Cortex of kidney (tissue), 1 donor: ENCODE measurements around the gene ZBTB49.
"Not testable (repeated sequence)": the region's sequence is repeated elsewhere in the genome, so short reads cannot be mapped to it uniquely, and the experiment has no call there.

Source experiments
- DNase-seq: peaks from one replicate; lab custom pipeline; 2025; lab: John Stamatoyannopoulos, UW

Gene ZBTB49

DNA sequence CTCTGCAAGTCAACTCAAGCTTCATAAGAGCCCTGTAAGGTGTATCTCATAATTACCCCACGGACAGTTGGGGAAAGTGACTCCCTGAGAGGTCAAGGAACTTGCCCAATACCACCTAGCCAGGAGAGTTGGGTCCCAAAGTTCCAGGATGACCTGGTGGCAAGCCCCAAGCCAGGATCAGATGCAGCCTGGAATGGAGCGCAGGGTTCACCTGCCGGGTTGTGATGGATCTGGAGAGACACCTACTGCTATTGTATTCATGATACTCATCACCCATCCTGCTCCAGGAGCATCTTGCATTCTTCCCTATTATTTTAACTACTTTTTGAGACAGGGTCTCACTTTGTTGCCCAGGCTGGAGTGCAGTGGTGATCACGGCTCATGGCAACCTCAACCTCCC is 36.1 kb downstream of the ZBTB49 start:
- no peak for DNase-seq

DNA sequence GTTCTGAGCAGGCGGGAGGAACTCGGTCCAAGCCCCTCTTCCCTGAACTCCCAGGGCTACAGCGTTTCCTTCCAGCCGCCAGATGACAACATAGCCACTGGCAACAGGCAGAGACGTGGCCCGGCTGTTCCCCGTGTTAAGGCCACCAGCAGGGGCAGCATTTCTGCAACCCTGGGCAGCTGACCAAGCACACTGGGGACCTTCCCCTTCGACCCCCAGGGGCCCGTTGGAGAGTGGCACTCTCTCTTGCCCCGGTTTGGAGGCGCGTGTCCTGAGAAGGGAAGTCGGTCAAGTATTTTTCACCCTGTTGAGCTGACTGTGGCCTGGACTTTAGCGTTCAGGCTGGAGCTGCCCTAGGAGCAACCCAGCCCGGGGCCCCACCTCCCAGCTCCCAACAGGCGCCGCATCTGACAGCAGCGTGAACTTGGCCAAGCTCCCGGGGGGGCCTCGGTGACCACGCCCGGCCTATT is 37.6 kb downstream of the ZBTB49 start:
- DNase-seq: no peak

GRCh38 chr4:4328206-4328605 is 38.2 kb downstream of the ZBTB49 start:
- DNase-seq: no peak

- DNase-seq: no peak
Observed at GRCh38 chr4:4328840-4329239, 38.8 kb downstream of the ZBTB49 start.

- no peak for DNase-seq
Observed at GRCh38 chr4:4329496-4329895, 39.4 kb downstream of the ZBTB49 start.

- DNase-seq: no peak
Observed at GRCh38 chr4:4330794-4331193, 40.7 kb downstream of the ZBTB49 start.

GRCh38 chr4:4332529-4332928 is 42.5 kb downstream of the ZBTB49 start:
- DNase-seq: no peak

DNA sequence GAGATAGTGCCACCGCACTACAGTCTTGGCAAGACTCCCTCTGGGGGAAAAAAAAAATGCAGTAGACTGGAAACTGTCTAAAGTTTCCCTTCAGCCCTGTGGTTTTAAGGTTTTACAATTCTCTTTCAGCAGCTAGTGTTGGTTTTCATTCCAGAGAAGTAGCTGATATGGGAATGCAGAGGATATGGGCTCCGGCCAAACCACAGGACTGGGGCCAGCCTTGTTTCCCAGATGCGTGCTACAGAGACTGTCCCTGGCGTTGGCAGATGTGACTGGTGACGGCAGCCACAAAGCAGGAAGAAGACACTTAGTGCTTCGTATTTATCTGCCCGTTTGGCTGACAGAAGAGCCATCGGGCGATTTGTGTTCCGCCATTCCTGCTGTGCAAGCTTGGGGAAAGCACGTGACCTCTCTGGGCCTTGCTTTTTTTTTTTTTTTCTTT is 43.2 kb downstream of the ZBTB49 start:
- no peak for DNase-seq

DNA sequence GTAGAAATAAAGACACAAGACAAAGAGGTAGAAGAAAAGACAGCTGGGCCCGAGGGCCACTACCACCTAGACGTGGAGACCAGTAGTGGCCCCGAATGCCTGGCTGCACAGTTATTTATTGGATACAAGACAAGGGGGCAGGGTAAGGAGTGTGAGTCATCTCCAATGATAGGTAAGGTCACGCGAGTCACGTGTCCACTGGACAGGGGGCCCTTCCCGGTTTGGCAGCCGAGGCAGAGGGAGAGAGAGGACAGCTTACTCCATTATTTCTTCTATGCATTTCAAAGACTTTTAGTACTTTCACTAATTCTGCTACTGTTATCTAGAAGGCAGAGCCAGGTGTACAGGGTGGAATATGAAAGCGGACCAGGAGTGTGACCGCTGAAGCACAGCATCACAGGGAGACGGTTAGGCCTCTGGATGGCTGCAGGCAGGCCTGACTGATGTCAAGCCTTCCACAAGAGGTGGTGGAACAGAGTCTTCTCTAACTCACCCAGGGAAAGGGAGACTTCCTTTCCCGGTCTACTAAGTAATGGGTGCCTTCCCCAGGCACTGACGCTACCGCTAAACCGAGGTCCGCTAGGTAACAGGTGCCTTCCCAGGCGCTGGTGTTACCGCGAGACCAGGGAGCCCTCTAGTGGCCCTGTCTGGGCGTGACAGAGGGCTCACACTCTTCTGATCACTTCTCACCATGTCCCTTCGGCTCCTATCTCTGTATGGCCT is 44.9 kb downstream of the ZBTB49 start:
- no peak for DNase-seq

- no peak for DNase-seq
Observed at GRCh38 chr4:4338210-4339001, 48.4 kb downstream of the ZBTB49 start.

GRCh38 chr4:4339504-4340085 is 49.5 kb downstream of the ZBTB49 start:
- no peak for DNase-seq

DNA sequence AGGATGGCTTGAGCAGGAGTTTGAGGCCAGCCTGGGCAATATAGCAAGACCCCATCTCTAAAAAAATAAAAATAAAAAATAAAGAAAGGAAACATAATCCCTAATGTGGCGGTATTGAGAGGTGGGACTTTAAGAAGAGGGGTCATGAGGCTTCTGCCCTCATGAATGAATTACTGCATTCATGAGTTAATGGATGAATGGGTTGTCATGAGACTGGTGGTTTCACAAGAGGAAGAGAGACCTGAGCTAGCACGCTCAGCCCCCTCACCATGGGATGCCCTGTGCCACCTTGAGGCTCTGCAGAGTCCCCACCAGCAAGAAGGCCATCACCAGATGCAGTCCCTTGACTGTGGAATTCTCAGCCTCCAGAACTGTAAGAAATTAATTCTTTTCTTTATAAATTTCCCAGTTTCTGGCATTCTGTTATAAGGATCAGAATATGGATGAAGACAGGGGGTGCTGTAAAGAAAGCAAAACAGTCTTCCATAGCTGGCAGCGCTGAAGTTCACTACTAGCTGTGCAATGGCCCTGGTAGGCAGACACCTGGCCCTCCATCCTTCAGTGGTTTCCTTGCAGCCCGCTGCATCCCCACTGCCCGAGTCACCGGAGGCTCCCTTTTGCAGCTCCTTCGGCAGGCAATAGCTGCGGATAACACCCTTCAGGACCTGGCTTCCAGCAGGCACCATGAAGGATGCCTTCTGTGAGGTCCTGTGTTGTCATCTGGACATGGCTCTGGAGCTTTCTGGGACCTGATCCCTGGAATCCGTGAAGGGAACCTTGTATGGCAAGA is 52.0 kb downstream of the ZBTB49 start:
- DNase-seq: no peak

GRCh38 chr4:4343038-4343437 is 53.0 kb downstream of the ZBTB49 start:
- DNase-seq: no peak

GRCh38 chr4:4344915-4345527 is 55.0 kb downstream of the ZBTB49 start:
- DNase-seq: no peak

DNA sequence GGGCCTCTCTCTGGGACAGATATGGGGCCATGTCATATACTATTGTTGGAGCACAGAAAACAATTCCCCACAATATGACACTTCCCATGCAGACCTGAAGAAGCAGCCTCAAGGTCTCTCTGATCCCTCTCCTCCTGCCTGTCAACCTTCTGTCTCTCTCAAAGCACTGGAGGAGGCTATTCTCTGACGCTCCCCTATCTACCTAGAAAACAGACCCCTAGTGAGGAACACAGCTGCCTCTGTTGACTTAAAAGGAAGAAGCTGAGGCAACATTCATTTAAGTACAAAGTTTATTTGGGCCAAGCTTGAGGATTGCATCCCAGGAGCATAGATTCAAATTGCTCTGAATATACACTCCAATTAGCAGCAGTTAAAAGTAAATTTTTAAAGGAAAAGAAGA is 57.5 kb downstream of the ZBTB49 start:
- no peak for DNase-seq

DNA sequence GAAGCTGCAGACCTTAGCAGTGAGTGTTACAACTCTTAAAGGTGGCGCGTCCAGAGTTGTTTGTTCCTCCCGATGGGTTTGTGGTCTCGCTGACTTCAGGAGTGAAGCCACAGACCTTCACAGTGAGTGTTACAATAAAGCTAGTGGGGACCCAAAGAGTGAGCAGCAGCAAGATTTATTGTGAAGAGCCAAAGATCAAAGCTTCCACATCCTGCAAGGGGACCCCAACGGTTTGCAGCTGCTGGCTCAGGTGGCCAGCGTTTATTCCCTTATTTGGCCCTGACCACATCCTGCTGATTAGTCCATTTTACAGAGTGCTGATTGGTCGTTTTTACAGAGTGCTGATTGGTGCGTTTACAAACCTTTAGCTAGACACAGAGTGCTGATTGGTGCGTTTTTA is 58.5 kb downstream of the ZBTB49 start:
- DNase-seq: not testable (repeated sequence)

DNA sequence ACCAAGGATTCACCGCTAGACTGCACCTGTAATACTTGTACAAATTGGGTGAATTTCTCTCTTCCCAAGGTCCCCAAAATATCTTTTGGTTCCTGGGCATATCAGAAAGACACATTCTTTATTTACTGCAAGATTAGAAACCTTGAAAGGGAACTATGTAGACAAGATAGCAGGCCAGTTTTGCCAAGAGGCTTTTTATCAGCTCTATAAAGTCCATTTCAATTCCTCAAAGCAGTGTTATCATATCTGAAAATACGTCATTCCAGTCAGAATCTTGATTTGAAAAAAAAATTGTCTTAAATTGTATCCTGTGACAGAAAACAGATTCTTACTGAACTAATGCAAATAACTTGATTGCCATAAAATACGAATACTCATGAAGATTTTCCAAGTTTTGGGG is 59.8 kb downstream of the ZBTB49 start:
- no peak for DNase-seq

DNA sequence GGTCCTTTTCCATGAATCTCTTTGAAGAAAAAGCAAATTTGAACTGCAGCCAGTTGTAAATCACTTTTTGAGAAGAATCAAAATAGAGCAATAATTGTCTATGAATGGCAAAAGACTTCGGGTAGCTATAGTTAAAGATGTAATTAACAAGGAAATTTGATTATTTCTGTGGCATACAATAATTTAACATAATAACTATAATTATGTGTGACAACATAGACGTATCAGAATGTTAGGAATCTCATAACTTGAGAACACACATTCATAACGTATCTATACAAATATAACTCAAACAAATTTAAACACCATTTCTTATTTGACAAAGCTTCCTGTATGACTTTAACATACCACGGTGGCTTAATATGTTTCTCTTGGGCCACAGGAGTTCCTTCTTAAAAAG is 60.9 kb downstream of the ZBTB49 start:
- no peak for DNase-seq

DNA sequence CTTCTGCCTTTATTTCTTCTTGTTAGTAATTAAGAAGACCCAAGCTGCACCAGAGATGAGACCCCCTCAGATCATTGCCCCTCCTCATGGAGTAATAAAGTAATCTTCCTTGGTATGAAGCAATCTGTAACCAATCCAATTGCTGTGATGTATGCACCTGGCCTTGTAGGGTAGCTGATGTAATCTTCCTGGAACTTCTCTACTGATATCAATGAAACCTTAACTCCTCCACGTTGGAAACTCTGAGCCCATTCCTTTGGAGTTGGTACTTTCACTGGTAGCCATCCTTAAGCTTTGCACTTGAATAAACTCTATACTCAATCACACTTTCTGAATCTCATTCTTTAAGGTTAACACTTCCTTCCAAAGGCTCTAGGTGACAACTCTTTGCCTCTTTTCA is 65.3 kb downstream of the ZBTB49 start:
- no peak for DNase-seq

DNA sequence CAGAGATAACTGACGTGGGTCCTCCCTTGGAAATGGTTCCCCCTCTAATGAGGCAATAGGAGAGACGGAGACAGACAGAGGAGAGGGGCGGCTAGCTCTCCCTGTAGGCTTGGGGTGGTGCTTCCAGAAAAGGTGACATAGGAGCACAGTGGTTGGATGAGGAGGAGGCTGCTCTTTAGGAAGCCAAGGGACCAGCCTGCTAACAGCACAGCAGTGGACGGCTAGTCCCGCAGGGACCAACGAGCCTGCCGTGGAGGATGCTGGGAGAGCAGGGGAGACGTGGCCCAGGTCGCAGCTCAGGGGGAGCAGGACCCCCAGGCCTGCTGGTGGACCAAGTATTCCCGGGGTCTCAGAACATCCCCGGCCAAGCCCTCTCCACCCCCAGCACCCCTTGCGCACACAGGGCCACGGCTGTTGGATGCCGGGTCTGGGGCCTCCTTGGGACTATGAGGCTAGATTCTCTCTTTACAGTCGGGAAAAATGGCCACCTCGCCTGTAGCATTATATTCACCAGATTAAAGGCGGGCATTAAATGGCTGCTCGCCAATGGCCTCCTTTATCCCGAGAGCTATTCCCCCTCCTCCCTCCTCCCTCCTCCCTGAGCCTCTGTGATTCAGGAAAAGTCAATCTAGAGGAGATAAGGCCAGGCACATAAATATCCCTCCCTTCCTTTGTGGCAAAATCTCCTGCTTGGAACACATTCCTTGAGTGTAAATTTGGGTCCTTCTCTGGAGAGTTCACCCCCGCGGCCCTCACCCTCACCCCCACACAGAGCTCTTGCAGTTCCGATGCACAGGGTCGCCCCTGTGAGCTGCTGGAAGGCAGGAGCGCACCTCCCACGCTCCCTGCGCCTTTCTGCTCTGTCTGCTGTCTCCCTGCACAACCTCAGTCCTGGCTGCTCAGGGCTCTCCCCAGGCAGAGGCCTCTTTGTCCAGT is 66.3 kb downstream of the ZBTB49 start:
- DNase-seq: no peak
